Hippocampal formation (tissue), 2 donors: ENCODE results near the gene HSPB1.
"Not testable (repeated sequence)": the region's sequence is repeated elsewhere in the genome, so short reads cannot be mapped to it uniquely, and the experiment has no call there.

Source experiments
- DNase-seq, 2 donors: peaks; one replicate each; lab custom pipeline; 2025; lab: John Stamatoyannopoulos, UW

HSPB1 gene

DNA sequence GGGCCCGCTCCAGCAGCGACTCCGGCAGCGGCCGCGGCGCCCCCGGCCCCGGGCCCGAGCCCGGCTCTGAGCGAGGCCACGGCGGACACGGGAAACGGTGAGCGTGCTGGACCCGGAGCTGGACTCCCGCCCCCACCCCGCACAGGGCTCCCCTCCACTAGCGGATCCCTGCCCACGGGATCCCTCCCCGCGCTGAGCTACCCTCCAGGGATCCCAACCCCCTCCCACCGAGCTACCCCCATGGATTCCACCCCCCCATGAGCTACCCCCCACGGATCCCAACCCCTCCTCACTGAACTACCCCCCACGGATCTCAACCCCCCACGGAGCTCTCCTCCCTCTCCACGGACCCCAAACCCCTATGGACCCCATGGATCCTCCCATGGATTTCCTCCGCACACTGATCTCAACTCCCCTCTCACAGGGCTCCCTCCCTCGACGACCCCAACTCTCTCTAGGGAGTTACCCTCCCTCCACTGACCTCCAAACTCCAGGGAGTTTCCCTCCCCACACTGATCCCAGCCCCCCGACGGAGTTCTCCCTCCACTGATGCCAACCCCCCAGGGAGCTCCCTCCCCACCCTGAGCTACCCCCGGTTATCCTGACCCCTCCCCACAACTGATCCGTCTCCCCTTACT is 20.6 kb upstream of the HSPB1 start:
- no peak for DNase-seq

DNA sequence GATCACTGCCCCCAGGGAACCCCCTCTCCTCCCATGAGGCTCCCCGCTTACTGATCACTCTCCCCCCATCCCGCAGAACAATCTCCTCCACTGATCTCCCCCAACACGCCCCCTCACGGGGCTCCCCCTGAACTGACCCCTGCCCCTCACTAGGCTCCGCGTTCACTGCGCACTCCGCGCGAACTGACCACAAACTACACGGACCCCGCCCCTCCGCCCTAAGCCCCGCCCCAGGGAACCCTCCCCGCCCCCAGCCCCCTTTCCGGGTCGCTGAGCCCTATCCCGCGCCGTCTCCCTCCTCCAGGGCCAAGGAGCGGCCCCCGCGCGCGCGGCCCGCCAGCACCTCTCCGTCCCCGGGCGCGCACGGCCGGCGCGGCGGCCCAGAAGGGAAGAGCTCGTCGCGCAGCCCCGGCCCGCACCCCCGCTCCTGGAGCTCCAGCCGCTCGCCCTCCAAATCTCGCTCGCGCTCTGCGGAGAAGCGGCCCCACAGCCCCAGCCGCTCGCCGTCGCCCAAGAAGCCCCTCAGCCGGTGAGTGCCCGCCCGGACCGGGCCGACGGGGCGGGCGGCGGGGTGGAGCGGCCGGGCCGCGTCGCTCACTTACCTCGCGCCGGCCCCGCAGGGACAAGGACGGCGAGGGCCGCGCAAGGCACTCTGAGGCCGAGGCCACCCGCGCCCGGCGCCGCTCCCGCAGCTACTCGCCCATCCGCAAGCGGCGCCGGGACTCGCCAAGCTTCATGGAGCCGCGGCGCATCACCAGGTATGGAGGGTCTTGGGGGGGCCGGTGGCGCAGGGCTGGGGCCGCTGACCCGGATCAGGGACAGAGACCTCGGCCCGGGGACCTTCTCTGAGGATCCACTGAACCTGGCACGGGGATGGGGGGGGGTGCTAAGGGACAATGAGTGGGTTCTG is 19.9 kb upstream of the HSPB1 start:
- no peak for DNase-seq

DNA sequence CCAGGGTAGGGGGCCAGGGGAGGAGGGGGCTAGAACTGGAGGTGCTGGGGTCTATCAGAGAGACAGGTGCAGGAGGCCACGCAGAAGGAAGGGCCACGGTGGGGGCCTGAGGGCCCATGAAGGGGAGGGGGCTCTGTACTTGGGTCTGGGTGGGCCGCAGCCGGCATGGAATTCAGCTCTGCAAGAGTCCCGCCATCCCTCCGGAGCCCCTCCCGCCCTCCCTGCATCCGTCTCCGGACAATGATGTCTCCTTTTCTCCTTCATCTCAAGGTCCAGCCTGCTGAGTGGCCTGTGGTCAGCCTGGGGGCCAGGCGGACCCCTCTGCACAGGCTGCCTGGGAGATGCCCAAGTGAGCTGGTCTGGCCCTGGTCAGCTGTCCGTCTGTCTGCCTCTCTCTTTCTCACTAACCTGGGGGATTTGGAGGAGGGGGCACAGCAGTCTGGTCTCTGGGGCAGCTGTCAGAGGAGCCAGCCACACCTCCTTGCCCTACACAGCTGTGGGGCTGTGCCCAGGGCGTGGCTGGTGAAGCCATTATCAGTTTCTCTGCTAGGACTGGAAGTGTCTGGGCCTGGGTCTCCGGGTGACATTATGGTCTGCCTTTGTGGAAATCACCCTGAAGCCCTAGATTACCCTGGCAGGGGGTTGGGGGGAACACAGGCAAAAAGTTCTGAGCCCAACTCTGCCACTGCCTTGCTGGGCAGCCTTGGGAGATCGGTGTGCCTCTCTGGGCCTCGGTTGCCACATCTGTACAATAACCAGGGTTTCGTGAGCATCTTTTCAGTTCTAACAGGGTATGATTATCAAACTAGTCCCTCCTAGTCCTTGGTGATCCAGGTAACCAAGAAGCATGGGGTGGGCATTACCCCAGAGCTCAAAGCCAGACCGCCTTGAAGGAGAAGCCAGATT is 19.0 kb upstream of the HSPB1 start:
- no peak for DNase-seq

DNA sequence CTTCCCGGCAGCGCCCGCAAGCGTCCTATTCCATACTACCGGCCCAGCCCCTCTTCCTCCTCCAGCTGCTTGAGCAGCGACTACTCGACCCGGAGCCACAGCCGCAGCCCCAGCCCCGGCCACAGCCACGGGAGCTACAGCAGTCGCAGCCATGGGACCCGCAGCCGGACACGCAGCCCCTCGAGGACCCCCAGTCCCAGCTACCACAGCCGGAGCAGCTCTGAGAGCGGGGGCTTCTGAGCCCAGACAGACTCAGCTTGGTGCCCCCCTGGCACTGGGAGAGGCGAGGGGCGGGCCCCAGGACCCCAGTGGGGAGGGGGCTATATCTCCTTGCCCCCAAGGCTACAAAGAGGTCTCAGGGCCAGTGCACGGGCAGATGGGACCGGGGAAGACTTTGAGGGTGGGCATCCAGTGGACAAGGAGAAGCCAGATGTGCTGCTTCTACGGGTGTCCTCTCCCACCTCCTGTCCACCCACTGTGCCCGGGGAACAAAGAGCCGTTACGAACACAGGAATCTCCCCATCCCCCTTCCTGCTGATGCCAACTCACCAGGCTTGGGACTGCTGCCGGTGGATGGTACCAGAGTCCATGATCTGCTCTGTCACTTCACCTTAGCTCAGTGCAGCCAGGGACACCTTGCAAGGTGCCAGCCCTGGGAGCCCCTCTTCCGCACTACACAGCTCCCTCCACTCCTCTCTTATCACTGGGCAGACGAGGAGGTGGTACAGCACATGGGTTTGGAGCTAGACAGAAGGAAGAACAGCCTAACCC is 16.7 kb upstream of the HSPB1 start:
- DNase-seq = no peak

DNA sequence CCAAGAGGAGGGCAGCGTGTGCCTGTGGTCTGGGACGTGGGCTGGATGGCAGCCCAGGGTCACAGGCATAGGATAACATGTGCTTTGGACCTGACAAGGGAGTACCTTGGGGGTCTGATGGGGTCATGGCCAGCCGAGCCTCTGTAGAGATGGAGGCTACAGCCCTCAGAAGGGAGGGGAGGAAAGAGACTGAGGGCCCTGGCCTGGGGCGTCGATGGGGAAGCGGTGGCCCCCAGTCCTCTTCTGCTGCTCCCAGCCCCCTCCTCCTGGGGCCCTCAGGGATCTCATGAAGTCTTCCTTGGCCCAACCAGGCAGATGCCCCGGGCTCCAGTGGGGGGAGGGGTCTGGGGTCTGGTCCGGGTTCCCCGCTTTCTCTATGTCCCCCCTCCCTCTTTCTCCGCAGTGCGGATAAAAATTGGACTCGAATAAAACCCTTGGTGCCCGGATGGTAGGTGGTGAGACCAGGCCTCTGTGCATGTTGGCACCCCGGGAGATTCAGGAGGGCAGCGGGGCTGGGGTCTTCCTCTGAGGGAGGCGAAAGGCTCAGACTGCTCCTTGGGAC is 15.6 kb upstream of the HSPB1 start:
- DNase-seq = no peak

DNA sequence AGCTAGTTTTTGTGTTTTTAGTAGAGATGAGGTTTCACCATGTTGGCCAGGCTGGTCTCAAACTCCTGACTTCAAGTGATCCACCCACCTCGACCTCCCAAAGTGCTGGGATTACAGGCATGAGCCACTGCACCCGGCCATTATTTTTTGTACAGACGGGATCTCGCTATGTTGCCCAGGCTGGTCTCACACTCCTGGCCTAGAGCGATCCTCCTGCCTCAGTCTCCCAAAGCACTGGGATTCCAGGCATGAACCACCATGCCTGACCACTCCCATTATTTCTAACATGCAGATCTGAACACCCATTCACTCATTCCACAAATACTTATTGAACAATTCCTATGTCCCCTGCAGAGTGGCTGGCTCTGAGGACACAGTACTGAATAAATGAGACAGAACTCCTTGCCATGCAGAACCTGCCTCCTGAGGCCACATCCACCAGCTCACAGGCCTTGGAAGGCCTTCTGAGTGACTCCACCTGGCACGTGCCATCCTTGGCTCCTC is 11.6 kb upstream of the HSPB1 start:
- DNase-seq = not testable (repeated sequence)

DNA sequence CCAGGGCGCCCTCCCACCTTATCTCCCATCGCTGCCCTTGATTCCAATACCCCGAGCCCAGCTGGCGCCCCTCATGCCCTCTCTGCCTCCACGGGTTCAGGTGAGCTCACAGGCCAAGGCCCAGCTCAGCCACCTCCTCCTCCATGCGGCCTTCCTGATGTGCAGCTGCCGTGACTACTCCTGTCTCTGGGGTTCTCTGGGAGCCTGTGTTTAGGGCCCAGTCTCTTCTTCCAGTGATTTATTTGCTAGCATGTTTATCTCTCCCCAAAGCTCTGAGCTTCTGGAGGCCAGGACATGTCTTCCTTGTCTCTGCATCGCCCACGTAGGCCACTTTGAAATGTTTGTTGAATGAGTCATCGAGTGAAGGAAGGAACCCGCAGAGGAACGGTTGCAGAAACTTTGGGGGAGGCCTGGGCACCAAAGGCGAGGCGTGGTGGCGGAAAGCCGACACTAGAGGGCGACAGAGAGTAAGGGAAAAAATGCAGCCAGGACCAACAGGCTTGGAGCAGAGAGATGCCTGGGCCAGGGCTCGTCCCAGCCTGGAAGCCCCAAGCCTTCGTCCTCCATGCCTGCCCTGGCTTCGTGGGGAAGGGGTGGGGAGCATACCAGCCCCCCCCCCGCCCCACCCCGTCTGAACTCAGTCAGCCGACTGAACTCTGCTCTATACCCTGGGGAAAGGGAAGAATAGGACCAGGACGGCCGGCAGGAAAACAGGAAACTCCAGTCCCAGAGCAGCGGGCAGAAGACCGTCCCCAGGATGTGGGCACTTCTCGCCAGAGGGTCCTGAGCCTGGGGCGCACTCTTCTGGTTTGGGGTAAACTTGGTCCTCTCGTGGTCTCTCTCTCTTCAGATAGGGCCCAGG is 10.9 kb upstream of the HSPB1 start:
- DNase-seq = peak; percentile 80 to 89

DNA sequence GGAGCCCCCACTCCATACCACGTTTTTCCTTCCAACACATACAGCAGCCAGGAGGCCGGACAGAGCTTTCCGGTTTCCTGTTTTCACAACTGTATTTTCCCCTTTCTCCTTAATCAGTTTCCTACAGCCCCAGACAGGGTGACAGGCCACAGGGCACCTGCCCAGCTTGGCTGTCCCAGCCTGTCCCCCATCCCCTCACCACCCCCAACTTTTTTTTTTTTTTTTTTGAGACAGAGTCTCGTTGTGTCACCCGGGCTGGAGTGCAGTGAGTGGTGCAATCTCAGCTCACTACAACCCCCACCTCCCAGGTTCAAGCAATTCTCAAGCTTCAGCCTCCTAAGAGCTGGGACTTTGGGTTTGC is 10.3 kb upstream of the HSPB1 start:
- no peak for DNase-seq

DNA sequence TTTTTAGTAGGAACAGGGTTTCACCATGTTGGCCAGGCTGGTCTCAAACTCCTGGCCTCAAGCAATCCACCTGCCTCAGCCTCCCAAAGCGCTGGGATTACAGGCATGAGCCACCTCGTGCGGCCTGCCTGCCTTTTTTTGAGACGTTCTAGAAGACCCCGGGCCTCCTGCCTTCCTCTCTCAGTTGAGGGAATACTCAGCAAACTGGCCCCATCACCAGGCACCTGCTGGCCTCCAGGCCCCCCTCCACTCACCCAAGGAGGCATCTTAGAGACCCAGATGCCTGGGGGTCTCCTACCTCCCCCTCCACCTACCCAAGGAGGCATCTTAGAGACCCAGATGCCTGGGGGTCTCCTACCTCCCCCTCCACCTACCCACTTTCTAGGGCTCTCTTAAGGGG is 9.6 kb upstream of the HSPB1 start:
- DNase-seq = not testable (repeated sequence)

DNA sequence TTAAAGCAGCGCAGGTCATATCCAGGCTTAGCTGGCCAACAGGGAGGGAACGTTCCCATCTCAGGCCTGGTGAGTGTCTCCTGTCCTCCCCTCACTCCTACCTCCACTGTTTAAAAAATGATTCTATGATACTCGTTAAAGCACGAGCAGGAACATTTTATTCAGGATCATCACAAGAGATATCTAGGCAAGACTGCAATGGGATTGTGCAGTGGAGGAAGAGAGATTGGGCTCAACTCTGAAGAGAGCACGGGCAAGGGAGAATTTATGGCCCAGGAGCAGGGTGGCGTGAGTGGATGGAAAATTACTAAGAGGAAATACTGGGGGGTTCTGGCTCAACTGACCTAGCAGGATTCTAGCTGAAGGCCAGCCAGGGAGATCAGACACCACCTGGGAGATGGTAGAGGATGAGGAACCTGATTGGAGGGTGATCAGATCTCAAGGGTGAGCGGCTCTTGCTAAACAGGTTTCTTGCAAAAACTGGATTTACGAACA is 9.0 kb upstream of the HSPB1 start:
- no peak for DNase-seq

DNA sequence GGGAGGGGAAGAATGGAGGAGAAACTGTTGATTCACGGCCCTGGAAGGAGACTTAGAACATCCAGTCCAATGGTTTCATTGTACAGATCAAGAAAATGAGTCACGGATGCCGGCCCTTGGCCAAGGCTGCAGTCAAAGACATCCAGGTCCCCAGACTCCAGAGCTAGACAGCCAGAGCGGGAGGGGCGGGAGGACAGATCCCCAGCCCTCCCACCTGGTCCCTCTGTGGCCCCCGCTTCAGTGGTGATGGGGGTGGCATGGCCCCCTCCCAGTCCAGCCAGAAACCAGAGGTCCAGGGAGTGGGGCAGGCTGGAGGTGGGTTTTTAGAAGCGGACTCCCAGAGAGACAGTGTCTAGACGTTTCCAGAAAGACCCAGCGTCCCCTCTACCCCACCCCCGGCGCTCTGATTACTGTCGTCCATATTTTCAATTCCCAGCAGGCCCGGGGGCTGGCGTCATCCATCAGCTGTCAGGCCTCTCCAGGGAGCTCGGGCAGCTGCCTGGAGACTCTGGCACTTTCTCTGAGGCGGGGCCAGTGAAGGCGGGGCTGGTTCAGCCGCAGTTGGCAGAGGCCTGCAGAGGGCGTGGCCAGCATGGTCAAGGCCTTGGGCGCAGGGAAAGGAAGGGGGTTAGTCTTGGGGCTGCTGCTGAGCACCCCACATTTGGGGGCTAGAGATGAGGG is 8.0 kb upstream of the HSPB1 start:
- peak; percentile 91 to 97 for DNase-seq

DNA sequence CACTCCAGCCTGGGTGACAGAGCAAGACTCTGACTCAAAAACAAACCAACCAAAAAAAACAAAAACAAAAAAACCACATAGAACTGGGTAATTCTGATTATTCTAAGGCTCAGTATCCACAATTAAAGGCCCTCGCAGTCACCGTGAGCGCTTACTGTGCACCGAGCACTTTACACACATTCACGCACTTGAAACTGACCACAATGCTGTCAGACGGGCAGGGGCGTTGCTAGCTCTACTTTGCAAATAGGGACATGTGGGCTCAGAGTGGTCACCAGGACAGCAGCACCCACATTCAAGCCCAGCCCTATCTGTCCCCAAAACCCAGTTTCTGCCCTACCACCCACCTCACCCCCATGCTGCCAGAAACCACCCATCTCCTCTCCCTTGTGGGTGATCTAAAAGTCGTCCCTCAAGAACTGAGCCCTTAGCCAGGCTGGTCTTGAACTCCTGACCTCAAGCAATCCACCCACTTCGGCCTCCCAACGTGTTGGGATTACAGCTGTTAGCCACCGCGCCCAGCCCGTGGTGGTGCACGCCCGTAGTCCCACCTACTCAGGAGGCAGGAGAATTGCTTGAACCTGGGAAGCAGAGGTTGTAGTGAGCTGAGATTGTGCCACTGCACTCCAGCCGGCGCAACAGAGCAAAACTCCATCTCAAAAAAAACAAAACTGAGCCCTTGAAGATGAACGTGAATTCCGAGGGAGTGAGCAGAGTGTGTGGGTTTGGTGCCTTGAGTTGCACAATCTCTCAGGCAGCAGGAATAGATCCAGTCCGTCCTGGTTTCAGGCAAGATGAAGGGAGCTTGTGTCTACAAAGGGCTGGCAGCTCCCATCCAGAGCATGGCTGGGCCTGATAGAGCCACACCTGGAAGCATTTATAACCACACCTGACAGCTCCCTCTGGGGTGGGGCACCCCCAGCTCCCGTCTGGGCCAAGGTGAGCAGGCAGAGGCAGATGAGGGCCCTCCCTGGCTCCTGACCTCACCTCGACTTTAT is 5.4 kb upstream of the HSPB1 start:
- no peak for DNase-seq

DNA sequence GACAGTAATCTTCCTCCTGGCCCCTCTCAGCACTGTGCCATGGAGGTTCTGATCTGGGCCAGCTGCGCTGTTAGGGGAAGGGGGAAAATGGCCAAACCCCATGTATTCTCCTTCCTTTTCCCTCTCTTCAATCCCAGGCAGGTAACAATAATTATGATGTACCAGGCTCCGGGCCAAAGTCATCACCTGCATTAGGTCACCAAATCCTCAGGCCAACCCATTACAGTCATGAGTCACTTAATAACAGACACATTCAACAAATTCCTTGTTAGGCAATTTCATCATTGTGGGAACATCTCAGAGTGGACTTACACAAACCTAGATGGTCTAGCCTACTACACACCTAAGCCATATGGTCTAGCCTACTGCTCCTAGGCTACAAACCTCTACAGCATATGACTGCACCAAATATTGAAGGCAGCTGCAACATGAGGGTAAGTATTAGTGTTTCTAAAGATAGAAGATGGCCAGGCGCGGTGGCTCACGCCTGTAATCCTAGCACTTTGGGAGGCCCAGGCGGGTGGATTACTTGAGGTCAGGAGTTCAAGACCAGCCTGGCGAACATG is 2.2 kb upstream of the HSPB1 start:
- DNase-seq = no peak

DNA sequence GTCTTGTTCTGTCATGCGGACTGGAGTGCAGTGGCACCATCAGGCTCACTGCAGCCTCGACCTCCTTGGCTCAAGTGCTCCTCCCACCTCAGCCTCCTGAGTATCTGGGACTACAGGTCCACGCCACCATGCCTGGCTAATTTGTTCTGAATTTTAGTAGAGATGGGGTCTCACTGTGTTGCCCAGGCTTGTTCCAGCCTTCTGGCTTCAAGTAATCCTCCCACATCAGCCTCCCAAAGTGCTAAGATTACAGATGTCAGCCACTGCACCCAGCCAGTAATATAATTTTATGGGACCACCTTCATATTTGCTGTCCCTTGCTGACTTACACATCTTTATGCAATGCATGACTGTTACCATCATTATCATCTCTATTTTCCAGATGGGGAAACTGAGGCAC is 1.5 kb upstream of the HSPB1 start:
- DNase-seq = no peak

DNA sequence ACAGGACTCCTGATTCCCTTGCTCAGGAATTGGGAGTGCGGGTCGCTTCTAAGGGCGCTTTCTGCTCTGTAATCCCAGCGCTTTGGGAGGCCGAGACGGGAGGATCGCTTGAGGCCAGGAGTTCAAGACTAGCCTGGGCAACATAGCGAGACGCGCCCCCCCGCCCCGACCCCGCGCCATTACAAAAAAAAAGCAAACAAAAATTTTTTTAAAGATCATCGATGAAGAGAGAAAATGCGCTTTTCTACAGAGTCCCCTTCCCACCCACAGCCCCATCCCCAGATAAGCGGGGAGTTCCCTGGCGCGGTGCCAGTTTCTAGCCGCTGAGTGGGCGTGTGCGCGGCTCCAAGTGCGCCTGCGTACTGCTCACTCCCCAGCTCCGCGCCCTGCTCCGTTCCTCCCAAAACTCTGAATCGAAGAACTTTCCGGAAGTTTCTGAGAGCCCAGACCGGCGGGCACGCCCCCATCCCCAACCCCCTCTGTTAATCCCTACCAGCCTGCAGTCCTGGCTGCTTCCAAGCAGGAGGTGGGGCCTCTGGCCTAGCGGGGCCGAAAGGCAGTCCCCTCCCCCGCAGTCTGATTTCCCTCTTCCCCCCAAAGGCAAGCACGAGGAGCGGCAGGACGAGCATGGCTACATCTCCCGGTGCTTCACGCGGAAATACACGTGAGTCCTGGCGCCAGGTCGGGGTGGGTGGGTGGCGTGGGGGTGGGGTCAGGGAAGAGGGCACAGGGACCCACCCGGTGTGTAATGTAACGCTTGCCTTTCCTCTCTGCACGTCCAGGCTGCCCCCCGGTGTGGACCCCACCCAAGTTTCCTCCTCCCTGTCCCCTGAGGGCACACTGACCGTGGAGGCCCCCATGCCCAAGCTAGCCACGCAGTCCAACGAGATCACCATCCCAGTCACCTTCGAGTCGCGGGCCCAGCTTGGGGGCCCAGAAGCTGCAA is 1.0 kb downstream of the HSPB1 start:
- peak in 1 of 2 donors; percentile 55 for DNase-seq

DNA sequence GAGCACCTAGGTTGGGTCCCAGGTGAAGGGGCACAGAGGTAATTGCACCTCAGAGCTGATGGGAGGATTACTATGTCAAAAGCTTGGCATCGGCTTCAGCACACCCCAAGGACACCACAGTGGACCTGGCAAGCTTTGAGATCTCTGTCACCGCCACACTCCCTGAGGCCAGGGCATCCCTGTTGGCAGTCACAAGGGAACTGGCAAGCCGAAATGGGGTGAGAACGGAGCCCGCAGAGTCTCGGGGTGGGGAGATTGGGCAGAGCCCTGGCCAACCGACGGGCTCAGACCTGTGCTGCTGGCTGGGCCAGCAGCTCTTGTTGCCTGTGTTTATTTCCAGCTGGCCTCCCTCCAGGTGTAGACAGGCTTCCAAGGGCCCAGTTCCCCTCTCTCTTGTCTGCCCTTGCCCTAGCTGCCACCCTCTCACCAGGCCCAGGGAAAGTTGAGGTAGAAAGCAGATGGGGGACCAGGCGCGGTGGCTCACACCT is 2.5 kb downstream of the HSPB1 start:
- peak in 1 of 2 donors; percentile 45 for DNase-seq
